ENCODE results near the gene ANKMY1.
A peak's percentile ranks its signal among the peaks of the same experiment; 100 is the strongest.

Gene ANKMY1

DNA sequence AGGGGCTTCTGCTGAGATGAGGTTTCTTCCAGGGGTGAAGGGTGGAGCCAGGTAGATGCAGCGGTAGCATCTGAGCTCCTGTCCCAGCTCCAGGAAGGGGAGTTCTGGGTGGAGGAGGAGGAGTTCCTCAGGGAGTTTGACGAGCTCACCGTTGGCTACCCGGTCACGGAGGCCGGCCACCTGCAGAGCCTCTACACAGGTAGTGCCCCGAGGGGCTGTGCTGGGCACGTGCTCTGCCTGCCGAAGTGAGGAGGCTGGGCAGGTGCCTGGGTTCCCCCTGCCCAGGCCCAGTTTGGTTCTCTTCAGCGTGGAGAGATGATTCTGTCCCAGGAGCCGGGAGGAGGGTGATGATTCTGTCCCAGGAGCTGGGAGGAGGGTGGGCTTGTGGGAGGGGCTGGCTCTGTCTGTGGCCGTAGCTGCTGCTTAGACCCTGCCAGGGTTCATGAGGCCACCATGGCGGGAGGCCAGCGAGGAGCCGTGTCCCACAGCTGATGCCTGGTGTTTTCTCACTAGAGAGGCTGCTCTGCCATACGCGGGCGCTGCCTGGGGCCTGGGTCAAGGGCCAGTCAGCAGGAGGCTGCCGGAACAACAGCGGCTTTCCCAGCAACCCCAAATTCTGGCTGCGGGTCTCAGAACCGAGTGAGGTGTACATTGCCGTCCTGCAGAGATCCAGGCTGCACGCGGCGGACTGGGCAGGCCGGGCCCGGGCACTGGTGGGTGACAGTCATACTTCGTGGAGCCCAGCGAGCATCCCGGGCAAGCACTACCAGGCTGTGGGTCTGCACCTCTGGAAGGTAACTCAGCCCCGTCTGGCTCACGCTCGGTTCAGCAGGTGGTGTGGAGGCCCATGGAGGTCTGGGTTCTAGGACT lies 37.0 kb upstream of the ANKMY1 start:
- no peak for DNase-seq

DNA sequence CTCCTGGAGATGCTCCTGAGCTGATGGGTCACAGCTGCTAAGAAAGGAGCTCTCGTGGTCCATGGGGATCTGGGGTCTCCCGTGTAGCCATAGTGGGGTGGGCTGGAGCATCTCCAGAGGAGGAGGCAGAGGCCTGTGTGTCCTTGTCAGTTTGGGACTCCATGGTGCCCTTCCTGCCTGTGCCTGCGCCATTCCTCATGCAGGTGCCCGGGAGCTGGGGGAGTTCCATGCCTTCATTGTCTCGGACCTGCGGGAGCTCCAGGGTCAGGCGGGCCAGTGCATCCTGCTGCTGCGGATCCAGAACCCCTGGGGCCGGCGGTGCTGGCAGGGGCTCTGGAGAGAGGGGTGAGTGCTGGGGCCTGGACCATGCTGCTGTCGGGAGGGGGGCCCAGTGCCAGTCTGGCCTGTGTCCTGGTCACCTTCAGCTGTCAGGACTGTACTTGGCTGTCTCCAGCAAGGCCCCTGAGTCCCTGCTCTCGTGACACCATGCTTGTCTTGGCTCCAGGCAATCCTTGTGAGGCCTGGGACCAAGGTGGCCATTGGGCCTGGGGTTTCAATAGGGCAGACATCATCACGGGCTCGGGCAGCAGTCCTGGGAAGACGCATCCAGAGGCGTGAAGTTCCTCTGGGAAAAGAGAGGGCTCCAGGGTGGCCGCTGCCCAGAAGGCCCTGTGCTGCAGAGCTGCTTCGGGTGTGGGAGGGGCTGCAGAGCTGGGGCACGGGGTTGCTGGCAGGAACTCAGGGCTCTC lies 36.1 kb upstream of the ANKMY1 start:
- no peak for DNase-seq

DNA sequence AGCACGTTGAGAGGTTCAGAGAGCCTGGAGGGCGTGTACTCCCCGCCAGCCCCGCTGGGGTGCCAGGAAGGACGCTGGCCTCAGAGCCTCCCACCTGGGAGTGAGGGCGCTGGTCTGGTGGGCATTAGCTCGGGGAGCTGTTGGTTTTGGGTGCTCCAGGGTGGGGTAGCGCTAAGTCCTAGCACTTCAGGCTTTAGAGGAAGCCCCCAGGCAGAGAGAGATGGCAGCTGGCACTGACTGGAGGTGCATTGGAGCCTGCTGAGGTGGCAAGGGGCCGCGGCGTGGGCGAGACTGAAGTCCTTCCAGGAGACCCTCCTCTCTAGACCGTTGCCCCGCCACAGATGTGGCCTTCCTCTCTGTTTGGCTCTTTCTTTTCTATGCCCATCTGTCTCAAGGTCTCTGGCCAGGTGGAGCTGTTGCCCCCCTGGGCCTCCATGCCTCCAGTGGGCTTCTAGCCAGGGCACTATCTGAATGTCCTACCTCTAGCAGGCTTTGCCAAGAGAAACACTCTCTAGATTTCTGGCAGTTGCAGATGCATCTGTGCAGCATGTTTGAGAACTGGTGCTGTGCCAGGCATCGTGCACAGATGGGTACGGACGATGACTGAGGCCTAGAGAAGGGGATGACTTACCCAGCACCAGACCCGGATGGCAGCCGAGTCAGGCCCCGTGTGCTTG lies 35.4 kb upstream of the ANKMY1 start:
- no peak for DNase-seq

DNA sequence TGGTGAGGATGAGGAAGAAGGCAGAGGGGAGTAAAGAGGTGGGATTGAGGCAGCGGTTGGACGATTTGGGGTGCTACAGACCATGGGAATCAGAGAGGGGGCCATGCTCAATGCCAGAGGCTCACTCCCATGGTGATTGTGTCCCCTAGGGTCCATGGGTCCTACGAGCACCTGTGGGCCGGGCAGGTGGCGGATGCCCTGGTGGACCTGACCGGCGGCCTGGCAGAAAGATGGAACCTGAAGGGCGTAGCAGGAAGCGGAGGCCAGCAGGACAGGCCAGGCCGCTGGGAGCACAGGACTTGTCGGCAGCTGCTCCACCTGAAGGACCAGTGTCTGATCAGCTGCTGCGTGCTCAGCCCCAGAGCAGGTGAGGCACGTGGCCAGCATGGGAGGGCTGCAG lies 34.0 kb upstream of the ANKMY1 start:
- no peak for DNase-seq

DNA sequence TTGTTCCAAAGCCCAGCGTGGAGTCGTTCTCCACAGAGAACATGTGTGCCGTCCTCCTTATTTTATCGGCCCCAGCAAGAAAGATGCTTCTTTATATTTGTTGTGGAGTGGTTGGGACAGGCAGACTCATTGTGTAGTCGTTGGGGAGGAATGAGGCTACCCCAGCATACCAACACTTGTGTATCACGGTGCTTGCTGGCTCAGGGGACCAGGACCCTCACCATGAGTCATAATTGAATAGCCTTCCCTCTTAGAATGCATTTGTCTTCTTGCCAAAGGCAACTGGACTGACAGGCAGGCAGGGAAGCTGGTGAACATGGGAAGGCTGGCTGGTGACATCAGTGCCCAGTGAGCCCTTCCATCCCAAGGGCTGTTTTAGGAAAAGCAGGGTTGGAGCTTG lies 33.4 kb upstream of the ANKMY1 start:
- no peak for DNase-seq

DNA sequence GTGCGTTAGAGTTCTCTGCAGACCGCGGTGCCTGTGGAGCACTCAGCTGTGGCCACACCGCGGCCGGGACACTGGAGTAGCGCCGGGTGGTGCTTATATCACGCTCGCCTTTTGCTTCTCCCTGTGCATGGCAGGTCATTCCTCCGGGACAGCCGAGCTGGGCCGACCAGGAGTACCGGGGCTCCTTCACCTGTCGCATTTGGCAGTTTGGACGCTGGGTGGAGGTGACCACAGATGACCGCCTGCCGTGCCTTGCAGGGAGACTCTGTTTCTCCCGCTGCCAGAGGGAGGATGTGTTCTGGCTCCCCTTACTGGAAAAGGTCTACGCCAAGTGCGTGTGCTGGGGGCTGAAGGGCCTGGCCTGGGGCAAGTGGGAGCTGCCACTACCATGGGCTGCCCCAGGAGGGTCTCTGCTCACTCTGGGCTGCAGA lies 32.9 kb upstream of the ANKMY1 start:
- no peak for DNase-seq

DNA sequence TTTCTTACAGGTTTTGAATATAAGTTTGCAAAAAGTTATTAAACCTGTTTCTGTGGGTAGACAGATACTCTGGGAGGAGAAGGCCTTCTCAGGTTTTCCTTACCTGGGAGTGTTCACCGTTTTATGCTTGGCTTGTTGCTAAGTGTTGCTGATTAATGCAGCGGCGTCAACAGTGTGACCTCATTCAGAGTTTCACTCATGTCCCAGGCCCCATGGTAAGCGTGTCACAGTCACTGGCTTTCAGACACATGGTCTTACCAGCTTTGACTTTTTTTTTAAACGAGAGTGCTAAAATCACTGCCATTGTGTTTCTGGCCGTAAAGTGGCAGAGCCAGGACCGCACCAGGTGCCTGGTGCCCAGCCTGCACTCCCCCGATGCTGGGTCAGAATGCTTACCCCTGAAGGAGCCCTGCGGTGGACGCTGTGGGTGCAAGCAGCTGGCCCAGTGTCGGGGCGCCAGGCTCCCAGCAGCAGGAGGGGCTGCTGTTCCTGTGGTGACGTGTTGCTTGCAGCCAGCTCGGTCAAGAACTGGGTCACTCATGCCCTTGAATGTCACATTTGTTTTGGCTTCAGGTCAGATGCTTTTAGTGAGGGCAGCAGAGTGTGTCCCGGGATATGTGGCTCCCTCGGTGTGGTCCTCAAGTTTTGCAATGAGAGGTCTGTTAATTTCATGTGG lies 32.2 kb upstream of the ANKMY1 start:
- DNase-seq, result no peak

DNA sequence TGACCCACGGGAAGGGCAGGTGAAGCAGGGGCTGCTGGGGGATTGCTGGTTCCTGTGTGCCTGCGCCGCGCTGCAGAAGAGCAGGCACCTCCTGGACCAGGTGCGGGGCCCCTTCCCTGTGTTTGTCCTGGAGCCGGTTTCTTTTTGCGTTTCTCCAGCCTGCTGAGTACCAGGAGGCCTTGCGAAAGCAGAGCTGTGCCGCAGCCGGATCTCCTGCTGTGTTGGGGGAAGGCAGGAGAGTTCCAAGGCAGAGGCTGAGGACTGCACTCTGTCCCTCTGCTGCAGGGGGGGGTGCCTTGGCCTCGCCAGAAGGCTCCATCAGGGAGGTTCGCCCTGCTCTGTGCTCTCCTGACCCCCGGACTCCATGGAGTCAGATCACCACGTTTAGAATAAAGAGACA lies 31.6 kb upstream of the ANKMY1 start:
- no peak for DNase-seq

DNA sequence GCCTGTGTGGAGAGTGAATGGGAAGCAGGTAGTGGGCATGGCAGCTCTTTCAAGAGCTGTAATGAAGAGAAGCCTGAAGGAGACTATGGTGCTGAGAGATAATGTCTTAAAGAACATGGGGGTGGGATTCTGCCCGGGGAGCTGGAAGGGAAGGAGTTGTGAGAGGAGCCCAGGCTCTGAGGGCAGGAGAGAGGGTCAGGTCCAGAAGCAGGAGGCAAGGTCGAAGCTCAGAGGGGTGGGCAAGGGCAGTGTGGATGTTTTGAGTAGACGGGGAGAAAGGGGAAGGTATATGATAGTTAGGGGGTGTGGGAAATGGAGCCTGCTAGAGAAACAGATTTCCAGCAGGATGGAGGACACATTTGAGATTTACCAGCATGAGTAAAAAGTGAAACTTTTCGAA lies 30.9 kb upstream of the ANKMY1 start:
- DNase-seq, result no peak

DNA sequence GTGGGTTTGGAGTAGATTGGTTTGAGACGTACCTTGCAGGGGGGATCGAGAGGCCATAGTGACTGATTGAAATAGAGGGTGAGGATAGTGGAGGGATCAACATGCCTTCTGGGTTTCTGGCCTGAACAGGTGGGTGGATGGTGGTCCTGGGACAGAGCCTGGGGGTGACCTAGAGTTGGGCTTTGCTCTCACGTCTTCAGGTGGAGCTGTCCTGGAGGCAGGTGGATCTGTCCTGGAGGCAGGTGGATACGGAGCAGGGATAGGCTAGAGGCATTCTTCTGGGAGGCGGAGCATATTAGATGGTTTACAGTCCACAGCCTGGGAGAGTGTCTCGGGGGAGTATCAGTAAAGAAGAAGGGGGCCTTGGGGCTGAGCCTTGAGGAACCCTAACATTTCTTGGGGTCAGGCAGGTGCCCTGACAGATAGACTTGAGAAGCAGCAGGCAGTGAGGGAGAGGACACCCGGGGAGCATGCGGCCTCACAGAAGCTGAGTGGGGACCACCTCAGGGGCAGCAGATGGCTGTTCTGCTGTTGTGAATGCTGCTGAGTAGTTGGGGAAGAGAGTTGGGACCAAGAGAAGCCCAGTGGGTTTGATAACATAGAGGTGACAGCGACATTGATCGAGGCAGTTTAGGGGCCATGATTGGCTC lies 30.3 kb upstream of the ANKMY1 start:
- no peak for DNase-seq

DNA sequence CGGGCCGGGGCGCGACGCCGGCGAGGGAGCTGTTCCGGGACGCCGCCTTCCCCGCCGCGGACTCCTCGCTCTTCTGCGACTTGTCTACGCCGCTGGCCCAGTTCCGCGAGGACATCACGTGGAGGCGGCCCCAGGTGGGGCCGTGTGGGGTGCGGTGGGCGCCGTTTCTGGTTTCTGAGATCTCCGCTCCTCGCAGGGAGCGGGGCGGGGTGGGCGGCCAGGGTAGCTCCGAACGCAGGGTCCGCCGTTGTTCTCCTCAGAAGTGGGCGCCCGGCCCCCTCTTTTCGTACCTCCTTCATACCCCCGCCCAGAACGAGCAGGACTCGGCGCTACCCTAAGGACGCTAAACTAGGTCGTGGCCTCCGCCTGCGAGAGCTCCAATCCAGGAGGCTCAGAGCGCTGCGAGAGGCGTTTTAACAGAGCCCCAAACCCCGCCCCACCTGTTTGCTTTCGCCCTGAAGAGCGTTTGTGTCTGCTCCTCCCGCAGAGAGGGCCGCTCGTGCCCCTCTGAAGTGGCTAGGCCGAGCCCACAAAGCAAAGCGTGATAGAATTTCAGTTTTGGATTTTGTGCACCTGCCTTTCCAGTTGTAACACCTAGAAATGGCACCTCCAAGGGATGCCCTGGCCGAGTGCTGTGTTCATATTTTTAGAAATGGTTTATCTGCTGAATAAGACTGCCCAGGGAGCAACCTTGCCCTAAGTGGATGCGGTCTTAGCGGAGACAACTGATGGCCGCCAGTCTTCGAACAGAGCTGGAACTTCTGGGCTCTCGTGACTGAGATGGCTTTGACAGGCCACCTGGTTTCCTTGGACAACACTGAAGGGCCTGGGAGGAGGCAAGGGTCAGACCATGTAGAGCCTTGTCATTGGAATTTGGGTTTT lies 29.4 kb upstream of the ANKMY1 start:
- DNase-seq, result peak; percentile 80

DNA sequence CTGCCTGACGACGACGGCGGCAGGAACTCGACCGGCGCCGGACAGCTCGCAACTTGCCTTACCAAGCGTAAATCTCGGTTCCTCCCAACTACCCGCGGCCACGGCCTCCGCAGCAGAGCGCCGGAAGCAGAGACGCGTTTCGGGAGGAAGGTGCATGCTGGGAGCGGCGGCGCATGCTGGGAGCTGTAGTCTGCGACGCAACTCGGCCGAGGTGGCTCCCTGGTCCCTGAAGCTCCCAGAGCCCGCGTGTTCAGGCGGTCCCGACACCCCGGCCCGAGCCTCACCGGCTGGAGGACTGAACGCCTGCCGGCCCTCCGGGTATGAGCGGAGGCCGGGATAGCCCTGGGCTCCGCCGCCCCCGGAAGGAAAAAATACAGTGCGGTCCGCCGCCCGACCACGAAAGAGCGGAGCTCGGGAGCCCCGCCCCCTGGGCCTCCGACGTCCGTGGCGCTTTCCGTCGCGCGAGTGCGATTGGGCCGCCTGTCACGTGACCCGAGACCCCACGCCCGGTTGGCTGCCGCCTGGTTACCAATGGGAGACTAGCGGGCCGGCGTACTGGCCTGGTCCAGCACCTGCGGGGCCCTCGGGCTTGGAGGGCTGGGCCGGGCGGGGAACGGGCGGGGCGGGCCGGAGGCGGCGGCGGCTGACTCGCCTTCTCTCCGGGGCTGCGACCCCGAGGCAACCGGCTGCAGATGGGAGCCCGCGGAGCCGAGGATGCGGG lies 28.6 kb upstream of the ANKMY1 start, which contains the start of gene CAPN10:
Gene CAPN10 (plus strand): TSS at position 537 of the 721 bp plus-strand sequence. CDS start 178 bp downstream, at position 715.
- DNase-seq, result peak; percentile 98

DNA sequence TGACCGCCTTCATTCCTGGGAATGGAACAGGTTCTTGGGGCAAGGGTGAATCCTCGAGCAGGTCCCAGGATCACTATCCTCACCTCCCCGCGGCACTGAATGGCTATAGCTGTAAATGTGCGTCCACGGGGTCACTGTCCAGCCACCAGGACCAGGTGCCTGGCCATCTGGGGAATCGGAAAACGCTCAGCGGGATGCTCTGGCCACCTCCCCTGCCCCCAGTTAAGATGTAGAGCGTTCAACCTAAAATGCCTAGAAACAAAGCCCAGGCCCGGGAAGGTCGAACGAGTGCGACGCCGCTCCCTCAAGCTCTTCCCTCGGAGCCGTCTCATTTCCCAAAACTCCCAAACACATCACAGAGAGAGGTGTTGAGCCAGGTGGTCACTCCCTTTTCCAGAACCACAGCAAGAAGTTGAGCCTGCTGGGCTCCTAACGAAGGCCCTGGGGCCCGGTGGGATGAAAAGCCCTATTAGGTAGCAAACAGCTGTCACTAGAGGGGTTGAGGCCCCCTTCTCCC lies 28.0 kb upstream of the ANKMY1 start:
- DNase-seq, result no peak

DNA sequence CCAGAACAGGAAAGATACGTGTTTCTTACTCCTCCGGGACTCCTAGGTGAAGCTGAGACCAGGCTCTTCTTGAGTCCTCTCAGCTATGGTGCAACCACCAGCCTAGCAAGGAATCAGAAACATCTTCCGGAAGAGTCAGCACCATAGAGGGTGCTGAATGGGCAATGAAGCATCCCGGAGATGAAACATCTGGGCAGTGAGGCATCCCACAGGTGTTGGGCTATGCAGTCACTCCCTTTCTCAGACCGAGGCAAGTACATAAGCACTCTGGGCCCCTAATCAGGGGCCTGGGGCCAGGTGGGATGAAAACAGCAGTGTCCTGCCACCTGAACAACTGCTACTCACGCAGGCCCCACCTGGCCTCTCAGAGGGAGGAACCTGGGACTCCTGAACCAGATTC lies 27.3 kb upstream of the ANKMY1 start:
- no peak for DNase-seq

DNA sequence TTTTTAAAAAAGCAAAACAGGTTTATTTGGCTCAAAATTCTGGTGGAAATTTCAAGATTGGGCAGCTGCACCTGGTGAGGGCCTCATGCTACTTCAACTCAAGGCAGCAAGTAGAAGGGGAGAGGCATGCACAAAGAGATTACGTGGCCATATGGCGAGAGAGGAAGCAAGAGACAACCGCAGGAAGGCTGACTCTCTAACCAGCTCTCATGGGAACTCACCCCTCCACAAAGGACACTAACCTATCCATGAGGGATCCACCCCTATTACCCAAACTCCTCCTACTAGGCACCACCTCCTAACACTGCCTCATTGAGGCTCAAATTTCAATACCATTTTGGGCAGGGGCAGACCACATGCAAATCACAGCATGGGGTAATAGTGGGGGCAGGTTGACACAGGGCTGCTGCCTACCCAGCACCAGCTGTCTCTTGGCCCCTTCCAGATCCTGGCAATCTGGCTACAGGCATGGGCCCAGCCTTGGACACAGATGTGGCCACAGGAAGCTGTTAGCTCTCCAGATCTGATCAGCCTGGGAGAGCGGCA lies 26.8 kb upstream of the ANKMY1 start:
- DNase-seq, result peak; percentile 73

DNA sequence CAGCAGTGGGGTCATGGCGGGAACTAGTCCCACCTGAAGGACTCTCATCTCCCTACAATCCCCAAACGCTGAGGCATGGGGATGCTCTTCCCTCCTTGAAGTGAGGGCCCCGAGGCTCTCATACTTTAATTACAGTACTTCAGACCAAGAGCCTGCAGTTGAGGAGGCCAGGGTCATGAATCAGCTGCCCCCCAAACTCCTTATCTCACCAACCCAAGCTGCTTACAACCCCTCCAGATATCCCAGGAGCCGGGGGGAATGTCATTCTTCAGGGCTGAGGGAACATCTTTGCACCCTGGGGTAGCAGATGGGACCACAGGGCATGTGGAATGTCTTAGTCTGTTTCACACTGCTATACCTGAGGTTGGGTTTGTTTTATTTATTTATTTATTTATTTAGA lies 26.0 kb upstream of the ANKMY1 start:
- DNase-seq, result no peak

DNA sequence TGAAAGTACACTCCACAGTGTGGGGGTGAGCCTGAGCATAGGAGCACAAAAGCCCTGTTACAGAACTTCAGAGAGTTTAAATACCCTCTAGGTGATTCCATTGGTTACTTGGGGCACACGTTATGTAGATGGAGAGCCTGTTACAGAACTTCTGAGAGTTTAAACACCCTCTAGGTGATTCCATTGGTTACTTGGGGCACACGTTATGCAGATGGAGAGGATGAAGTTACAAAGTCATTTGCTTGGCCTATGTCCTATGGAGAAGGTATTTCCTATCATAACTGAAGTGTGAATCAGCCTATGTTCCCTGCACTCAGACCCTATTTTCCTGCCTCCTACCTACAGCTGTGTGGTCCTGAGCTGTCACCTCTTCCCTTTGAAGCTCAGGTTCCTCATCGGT lies 25.0 kb upstream of the ANKMY1 start:
- no peak for DNase-seq

DNA sequence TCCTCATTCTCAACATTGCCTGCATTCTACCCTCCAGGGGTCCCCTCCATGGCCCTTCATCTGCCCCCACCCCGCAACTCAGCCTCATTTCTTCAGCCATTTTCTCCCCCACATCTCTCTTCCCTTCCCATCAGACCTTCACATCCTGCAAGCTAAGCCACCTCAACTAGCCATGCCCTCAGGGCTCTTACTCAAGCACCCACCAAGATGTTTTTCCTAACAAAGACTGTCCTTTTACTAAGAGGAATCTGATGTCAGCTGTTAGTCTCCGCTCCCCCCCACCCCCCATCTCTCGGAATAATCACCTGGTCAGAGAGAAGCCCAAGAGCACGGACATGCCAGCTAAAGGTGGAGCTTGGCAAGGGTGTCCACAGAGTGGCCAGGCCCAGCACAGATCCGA lies 24.0 kb upstream of the ANKMY1 start:
- DNase-seq, result no peak

DNA sequence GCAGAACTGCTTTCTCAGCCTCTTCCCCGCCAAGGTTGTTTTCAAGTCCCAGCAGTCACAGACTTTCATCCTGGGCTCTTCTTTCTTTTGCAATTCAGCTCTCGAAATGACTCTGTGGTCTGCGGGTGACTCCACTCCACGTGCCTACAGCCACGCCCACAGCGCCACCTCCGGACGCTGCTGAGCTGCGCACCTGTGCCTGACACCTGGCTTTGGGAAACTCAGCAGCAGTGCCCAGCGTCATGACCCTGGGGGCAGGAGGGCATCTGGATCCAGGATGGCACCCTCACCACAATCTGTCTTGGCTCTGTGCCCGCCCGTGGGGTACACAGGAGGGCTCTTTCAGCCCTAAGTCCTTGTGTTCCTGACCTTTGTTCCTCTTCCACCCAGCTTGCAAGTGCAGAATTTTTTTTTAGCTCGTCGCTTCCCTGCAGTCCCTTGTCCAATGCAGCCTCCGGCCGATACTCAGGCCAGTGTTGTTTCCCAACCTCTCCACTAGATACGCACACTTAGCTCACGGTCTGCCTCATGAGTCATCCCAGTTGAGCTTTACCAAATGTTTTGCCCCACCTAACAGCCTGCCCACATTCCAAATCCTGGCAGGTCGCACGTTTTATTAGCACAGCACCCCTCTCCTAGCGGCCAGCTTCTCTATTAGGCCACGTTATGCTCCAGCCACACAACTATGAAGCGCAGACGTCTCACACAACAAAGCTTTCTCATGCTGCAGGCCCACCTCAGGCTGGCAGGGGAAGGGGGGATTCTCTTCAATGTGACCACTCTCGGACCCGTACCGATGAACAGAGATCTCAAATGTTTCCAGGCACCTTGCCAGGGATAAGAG lies 22.2 kb upstream of the ANKMY1 start:
- no peak for DNase-seq
